GM12878 (cell line): ENCODE results near the gene SNX32.

Experiments
- ATF2 ChIP-seq: IDR thresholded peaks from 2 replicates; pipeline ENCODE4 v1.6.1; 2012; ENCODE audit warnings: low read length, inconsistent platforms
- BMI1 ChIP-seq: fragments of 450-650 bp; IDR thresholded peaks from 2 replicates; pipeline ENCODE4 v1.6.1; 2016; ENCODE audit warnings: mild to moderate bottlenecking, moderate library complexity, borderline replicate concordance
- CTCF ChIP-seq, 3 experiments: IDR thresholded peaks in 2 of 3; conservative IDR thresholded peaks in 1 of 3; 2 replicates each; pipeline ENCODE4 v1.5.1; 2011; ENCODE audit warnings: low read depth in 3 of 3, low read length in 3 of 3, mild to moderate bottlenecking in 3 of 3, control low read depth in 2 of 3, moderate library complexity in 2 of 3, inconsistent platforms in 1 of 3, mixed read lengths in 1 of 3; ENCODE audit not compliant: control insufficient read depth in 2 of 3, insufficient read depth in 1 of 3; ENCODE audit errors: extremely low read depth in 1 of 3

GRCh38 chr11:65793144-65793581 lies 40.6 kb upstream of the SNX32 start:
- TF ChIP-seq CTCF (IDR thresholded peaks at IDR 0.05 in 2 of 3, conservative IDR thresholded peaks at IDR 0.05 in 1 of 3; ENCODE audit: control insufficient read depth in 2 of 3, extremely low read depth in 1 of 3, insufficient read depth in 1 of 3, low read depth in 3 of 3, low read length in 3 of 3) (no peak), BMI1 (no peak), ATF2 (no peak)
